Amygdala (tissue), 56 donors: Measurements from ENCODE around the gene TNFSF13B.
A peak's percentile ranks its signal among the peaks of the same experiment; 100 is the strongest.
"Not testable (repeated sequence)": the region's sequence is repeated elsewhere in the genome, so short reads cannot be mapped to it uniquely, and the experiment has no call there.

ENCODE experiments used
- DNase-seq, 56 donors: peaks; one replicate each; lab custom pipeline; 2025; lab: John Stamatoyannopoulos, UW

TNFSF13B gene

GRCh38 chr13:108278466-108278865 lies 8.9 kb downstream of the TNFSF13B start:
- no peak for DNase-seq

GRCh38 chr13:108281901-108282300 lies 12.4 kb downstream of the TNFSF13B start:
- no peak for DNase-seq

GRCh38 chr13:108283110-108283509 lies 13.6 kb downstream of the TNFSF13B start:
- DNase-seq, result no peak

- DNase-seq, result no peak
These were observed 19.2 kb downstream of the TNFSF13B start for GRCh38 chr13:108288741-108289140.

GRCh38 chr13:108289819-108290218 lies 20.3 kb downstream of the TNFSF13B start:
- peak in 1 of 56 donors; percentile 2 for DNase-seq

- DNase-seq, result no peak
These were observed 27.6 kb downstream of the TNFSF13B start for GRCh38 chr13:108297114-108297513.

GRCh38 chr13:108302279-108302678 lies 32.8 kb downstream of the TNFSF13B start:
- no peak for DNase-seq

- no peak for DNase-seq
These were observed 34.9 kb downstream of the TNFSF13B start for GRCh38 chr13:108304170-108305016.

GRCh38 chr13:108305655-108306054 lies 36.1 kb downstream of the TNFSF13B start:
- no peak for DNase-seq

GRCh38 chr13:108306860-108307259 lies 37.3 kb downstream of the TNFSF13B start:
- DNase-seq, result no peak

- DNase-seq, result not testable (repeated sequence)
These were observed 42.1 kb downstream of the TNFSF13B start for GRCh38 chr13:108311596-108311995.

- DNase-seq, result peak in 1 of 56 donors; percentile 1
These were observed 43.9 kb downstream of the TNFSF13B start for GRCh38 chr13:108313382-108313781.

- no peak for DNase-seq
These were observed 45.8 kb downstream of the TNFSF13B start for GRCh38 chr13:108315273-108315672.

GRCh38 chr13:108315991-108316390 lies 46.5 kb downstream of the TNFSF13B start:
- DNase-seq, result no peak

GRCh38 chr13:108316413-108316812 lies 46.9 kb downstream of the TNFSF13B start:
- DNase-seq, result no peak

- DNase-seq, result peak in 1 of 56 donors; percentile 16
These were observed 52.8 kb downstream of the TNFSF13B start for GRCh38 chr13:108322206-108322824.

GRCh38 chr13:108323031-108323430 lies 53.5 kb downstream of the TNFSF13B start:
- no peak for DNase-seq

- DNase-seq, result no peak
These were observed 56.3 kb downstream of the TNFSF13B start for GRCh38 chr13:108325863-108326262.

GRCh38 chr13:108326309-108326708 lies 56.8 kb downstream of the TNFSF13B start:
- DNase-seq, result no peak

- DNase-seq, result no peak
These were observed 59.3 kb downstream of the TNFSF13B start for GRCh38 chr13:108328848-108329247.

GRCh38 chr13:108332791-108333190 lies 63.3 kb downstream of the TNFSF13B start:
- DNase-seq, result no peak
